Measurements from ENCODE around the gene TRDN.
"Not testable (repeated sequence)": the region's sequence is repeated elsewhere in the genome, so short reads cannot be mapped to it uniquely, and the experiment has no call there.

The TRDN gene

GRCh38 chr6:123454448-123454847 is 182.3 kb downstream of the TRDN start:
- no peaks in the 10 kb centered on the region for H3K9me3 ChIP-seq (ENCODE audit: control insufficient read depth in 2 of 2, low read length in 2 of 2)
- no peaks in the 10 kb centered on the region for H3K27me3 ChIP-seq (ENCODE audit: control insufficient read depth in 1 of 2, insufficient read depth in 2 of 2, low read length in 2 of 2)
- H3K9ac ChIP-seq (ENCODE audit: low read length in 2 of 2), result no peak overlapping the region
- no peaks in the 10 kb centered on the region for H3K36me3 ChIP-seq (ENCODE audit: control insufficient read depth in 2 of 2, insufficient read depth in 2 of 2, low read length in 2 of 2)
- no peak overlapping the region for H3K27ac ChIP-seq (ENCODE audit: low read length)
- no peaks in the 10 kb centered on the region for H3K4me1 ChIP-seq (ENCODE audit: control insufficient read depth, insufficient read depth, low read length)
- no peak overlapping the region for H3K4me3 ChIP-seq (ENCODE audit: low read length in 2 of 2)

DNA sequence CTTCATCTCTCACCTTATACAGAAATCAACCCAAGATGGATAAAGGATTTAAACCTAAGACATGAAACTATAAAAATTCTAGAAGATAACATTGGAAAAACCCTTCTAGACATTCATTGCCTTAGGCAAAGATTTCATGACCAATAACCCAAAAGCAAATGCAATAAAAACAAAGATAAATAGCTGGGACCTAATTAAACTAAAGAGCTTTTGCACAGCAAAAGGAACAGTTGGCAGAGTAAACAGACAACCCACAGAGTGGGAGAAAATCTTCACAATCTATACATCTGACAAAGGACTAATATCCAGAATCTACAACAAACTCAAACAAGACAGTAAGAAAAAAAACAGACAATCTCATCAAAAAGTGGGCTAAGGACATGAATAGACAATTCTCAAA is 183.7 kb downstream of the TRDN start:
- not testable (repeated sequence) for H3K4me3 ChIP-seq (ENCODE audit: low read length in 2 of 2); H3K9me3 ChIP-seq (ENCODE audit: control insufficient read depth in 2 of 2, low read length in 2 of 2); H3K27me3 ChIP-seq (ENCODE audit: control insufficient read depth in 1 of 2, insufficient read depth in 2 of 2, low read length in 2 of 2); H3K9ac ChIP-seq (ENCODE audit: low read length in 2 of 2); H3K4me1 ChIP-seq (ENCODE audit: control insufficient read depth, insufficient read depth, low read length); H3K36me3 ChIP-seq (ENCODE audit: control insufficient read depth in 2 of 2, insufficient read depth in 2 of 2, low read length in 2 of 2); H3K27ac ChIP-seq (ENCODE audit: low read length)

DNA sequence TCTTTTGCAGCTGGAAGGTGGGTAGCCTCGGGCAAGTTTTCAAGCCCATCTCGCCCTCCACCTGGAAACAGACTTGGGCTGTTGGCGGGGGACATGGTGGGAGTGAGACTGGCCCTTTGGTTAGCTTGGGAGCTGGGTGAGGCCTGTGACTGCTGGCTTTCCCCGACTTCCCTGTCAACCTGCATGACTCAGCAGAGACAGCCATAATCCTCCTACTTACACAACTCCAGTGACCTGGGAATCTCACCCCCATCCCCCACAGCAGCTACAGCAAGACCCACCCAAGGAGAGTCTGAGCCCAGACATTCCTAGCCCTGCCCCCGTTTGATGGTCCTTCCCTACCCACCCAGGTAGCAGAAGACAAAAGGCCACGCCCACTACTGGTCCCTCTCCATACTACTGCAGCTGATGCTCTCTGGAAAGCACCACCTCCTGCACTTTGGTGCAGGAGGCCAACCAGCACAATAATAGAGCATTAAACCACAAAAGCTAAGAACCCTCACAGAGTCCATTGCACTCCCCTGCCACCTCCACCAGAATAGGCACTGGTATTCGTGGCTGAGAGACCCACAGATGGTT is 188.4 kb downstream of the TRDN start:
- Histone ChIP-seq H3K4me3 (ENCODE audit: low read length in 2 of 2) (no peak overlapping the region), H3K9me3 (ENCODE audit: control insufficient read depth in 2 of 2, low read length in 2 of 2) (no peaks in the 10 kb centered on the region), H3K27me3 (ENCODE audit: control insufficient read depth in 1 of 2, insufficient read depth in 2 of 2, low read length in 2 of 2) (no peaks in the 10 kb centered on the region), H3K9ac (ENCODE audit: low read length in 2 of 2) (no peak overlapping the region), H3K36me3 (ENCODE audit: control insufficient read depth in 2 of 2, insufficient read depth in 2 of 2, low read length in 2 of 2) (no peaks in the 10 kb centered on the region), H3K27ac (ENCODE audit: low read length) (no peak overlapping the region), H3K4me1 (ENCODE audit: control insufficient read depth, insufficient read depth, low read length) (no peaks in the 10 kb centered on the region)

DNA sequence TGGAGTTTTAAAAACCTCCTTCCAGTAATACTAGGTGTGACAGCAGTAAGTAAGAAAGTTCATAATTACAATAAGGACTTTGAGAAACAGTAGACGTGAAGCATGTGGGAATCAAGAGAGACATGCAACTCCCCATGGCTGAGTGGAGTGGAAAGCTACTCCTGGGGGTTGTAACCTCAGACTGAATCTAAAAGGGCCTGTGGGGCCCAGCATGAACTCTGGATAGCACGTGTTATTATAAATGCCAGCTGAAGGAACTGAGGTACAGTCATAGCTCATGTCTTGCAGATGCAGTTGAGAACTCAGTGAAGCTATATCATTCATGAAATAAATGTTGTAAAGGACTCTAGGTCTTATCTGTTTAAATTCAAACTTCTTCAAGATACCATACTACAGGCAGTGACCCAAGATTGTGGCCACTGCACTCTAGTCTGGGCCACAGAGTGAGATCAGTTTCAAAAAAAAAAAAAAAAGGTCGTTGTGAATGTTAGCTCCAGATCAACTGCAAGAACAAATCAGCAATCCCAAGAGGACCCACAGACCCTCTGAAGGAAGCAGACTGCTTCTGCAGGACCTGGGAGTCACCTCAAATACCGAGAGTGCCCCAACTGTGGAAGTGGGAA is 189.3 kb downstream of the TRDN start:
- Histone ChIP-seq H3K9me3 (ENCODE audit: control insufficient read depth in 2 of 2, low read length in 2 of 2) (no peaks in the 10 kb centered on the region), H3K36me3 (ENCODE audit: control insufficient read depth in 2 of 2, insufficient read depth in 2 of 2, low read length in 2 of 2) (no peaks in the 10 kb centered on the region), H3K27me3 (ENCODE audit: control insufficient read depth in 1 of 2, insufficient read depth in 2 of 2, low read length in 2 of 2) (no peaks in the 10 kb centered on the region), H3K4me1 (ENCODE audit: control insufficient read depth, insufficient read depth, low read length) (no peaks in the 10 kb centered on the region), H3K27ac (ENCODE audit: low read length) (no peak overlapping the region), H3K9ac (ENCODE audit: low read length in 2 of 2) (no peak overlapping the region), H3K4me3 (ENCODE audit: low read length in 2 of 2) (no peak overlapping the region)

DNA sequence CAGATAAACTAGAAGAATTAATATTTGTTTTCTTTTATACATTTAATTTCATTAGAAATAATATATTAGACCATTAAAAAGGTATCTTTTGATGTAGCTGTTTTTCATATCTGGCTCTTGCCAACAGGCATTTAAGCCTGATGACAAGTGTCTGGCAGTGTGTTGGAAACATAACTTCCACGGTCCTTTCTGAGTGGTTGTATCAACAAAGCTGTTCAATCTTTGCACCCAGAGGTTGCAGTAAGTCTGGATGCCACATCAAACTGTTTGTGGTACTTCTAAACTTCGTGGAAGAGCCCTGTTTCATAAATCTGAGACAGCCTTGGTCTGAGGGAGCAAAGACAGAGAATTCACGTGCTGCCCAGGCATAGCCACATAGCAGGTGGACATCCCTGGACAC is 197.4 kb downstream of the TRDN start:
- Histone ChIP-seq H3K36me3 (ENCODE audit: control insufficient read depth in 2 of 2, insufficient read depth in 2 of 2, low read length in 2 of 2) (no peaks in the 10 kb centered on the region), H3K27me3 (ENCODE audit: control insufficient read depth in 1 of 2, insufficient read depth in 2 of 2, low read length in 2 of 2) (no peaks in the 10 kb centered on the region), H3K9me3 (ENCODE audit: control insufficient read depth in 2 of 2, low read length in 2 of 2) (no peaks in the 10 kb centered on the region), H3K27ac (ENCODE audit: low read length) (no peak overlapping the region), H3K9ac (ENCODE audit: low read length in 2 of 2) (no peak overlapping the region), H3K4me1 (ENCODE audit: control insufficient read depth, insufficient read depth, low read length) (no peaks in the 10 kb centered on the region), H3K4me3 (ENCODE audit: low read length in 2 of 2) (no peak overlapping the region)

GRCh38 chr6:123434186-123434585 is 202.6 kb downstream of the TRDN start:
- Histone ChIP-seq H3K4me3 (ENCODE audit: low read length in 2 of 2) (no peak overlapping the region), H3K9ac (ENCODE audit: low read length in 2 of 2) (no peak overlapping the region), H3K27me3 (ENCODE audit: control insufficient read depth in 1 of 2, insufficient read depth in 2 of 2, low read length in 2 of 2) (no peaks in the 10 kb centered on the region), H3K27ac (ENCODE audit: low read length) (no peak overlapping the region), H3K4me1 (ENCODE audit: control insufficient read depth, insufficient read depth, low read length) (no peaks in the 10 kb centered on the region), H3K36me3 (ENCODE audit: control insufficient read depth in 2 of 2, insufficient read depth in 2 of 2, low read length in 2 of 2) (no peaks in the 10 kb centered on the region), H3K9me3 (ENCODE audit: control insufficient read depth in 2 of 2, low read length in 2 of 2) (no peaks in the 10 kb centered on the region)

DNA sequence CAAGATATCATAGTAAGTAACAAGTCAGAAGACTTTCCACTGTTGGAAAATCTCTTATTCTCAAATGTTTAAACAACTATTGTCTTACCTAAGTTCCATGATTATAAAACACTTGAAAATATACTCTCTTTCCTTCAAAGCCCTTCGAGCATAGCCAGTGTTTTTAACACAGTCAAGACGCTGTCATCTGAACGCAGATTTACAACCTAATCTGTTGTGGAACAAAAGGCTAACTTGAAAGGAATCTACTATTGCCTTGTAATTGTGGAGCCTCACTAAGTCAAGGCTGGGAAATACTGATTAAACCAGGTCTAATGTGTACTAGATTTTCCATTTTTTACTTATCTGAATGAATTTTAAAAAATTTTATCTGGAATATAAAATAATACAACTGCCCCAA is 205.8 kb downstream of the TRDN start:
- no peak overlapping the region for H3K4me3 ChIP-seq (ENCODE audit: low read length in 2 of 2)
- no peaks in the 10 kb centered on the region for H3K9me3 ChIP-seq (ENCODE audit: control insufficient read depth in 2 of 2, low read length in 2 of 2)
- H3K27me3 ChIP-seq (ENCODE audit: control insufficient read depth in 1 of 2, insufficient read depth in 2 of 2, low read length in 2 of 2), result no peaks in the 10 kb centered on the region
- H3K36me3 ChIP-seq (ENCODE audit: control insufficient read depth in 2 of 2, insufficient read depth in 2 of 2, low read length in 2 of 2), result no peaks in the 10 kb centered on the region
- no peak overlapping the region for H3K9ac ChIP-seq (ENCODE audit: low read length in 2 of 2)
- no peaks in the 10 kb centered on the region for H3K4me1 ChIP-seq (ENCODE audit: control insufficient read depth, insufficient read depth, low read length)
- no peak overlapping the region for H3K27ac ChIP-seq (ENCODE audit: low read length)

- Histone ChIP-seq H3K4me1 (ENCODE audit: control insufficient read depth, insufficient read depth, low read length) (no peaks in the 10 kb centered on the region), H3K27me3 (ENCODE audit: control insufficient read depth in 1 of 2, insufficient read depth in 2 of 2, low read length in 2 of 2) (no peaks in the 10 kb centered on the region), H3K9me3 (ENCODE audit: control insufficient read depth in 2 of 2, low read length in 2 of 2) (no peaks in the 10 kb centered on the region), H3K4me3 (ENCODE audit: low read length in 2 of 2) (no peak overlapping the region), H3K36me3 (ENCODE audit: control insufficient read depth in 2 of 2, insufficient read depth in 2 of 2, low read length in 2 of 2) (no peaks in the 10 kb centered on the region), H3K27ac (ENCODE audit: low read length) (no peak overlapping the region), H3K9ac (ENCODE audit: low read length in 2 of 2) (no peak overlapping the region)
Observed at GRCh38 chr6:123427008-123427407, 209.7 kb downstream of the TRDN start.

GRCh38 chr6:123423130-123423529 is 213.6 kb downstream of the TRDN start:
- Histone ChIP-seq H3K9me3 (ENCODE audit: control insufficient read depth in 2 of 2, low read length in 2 of 2) (no peaks in the 10 kb centered on the region), H3K27ac (ENCODE audit: low read length) (no peak overlapping the region), H3K9ac (ENCODE audit: low read length in 2 of 2) (no peak overlapping the region), H3K36me3 (ENCODE audit: control insufficient read depth in 2 of 2, insufficient read depth in 2 of 2, low read length in 2 of 2) (no peaks in the 10 kb centered on the region), H3K4me3 (ENCODE audit: low read length in 2 of 2) (no peak overlapping the region), H3K4me1 (ENCODE audit: control insufficient read depth, insufficient read depth, low read length) (no peaks in the 10 kb centered on the region), H3K27me3 (ENCODE audit: control insufficient read depth in 1 of 2, insufficient read depth in 2 of 2, low read length in 2 of 2) (no peaks in the 10 kb centered on the region)

DNA sequence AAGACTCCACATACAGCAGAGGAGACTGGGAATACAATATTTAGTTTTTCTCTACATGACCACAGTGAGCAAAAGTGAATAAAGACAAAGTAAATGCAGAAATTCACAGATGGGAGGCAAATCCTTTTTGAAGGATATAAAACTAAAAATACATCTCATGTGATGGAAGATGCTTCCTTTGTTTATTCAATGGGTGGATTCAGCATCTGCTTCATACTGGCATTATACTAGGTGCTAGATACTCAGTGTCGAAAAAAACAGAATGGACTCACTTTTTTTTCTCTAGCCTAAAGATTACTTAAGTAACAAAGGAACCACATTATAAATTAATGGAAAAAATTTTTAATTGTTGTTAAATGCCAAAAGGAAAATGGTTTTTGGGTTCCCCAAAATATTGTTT is 216.2 kb downstream of the TRDN start:
- H3K27ac ChIP-seq (ENCODE audit: low read length), result no peak overlapping the region
- H3K4me3 ChIP-seq (ENCODE audit: low read length in 2 of 2), result no peak overlapping the region
- H3K9me3 ChIP-seq (ENCODE audit: control insufficient read depth in 2 of 2, low read length in 2 of 2), result no peaks in the 10 kb centered on the region
- no peaks in the 10 kb centered on the region for H3K27me3 ChIP-seq (ENCODE audit: control insufficient read depth in 1 of 2, insufficient read depth in 2 of 2, low read length in 2 of 2)
- H3K9ac ChIP-seq (ENCODE audit: low read length in 2 of 2), result no peak overlapping the region
- H3K36me3 ChIP-seq (ENCODE audit: control insufficient read depth in 2 of 2, insufficient read depth in 2 of 2, low read length in 2 of 2), result no peaks in the 10 kb centered on the region
- H3K4me1 ChIP-seq (ENCODE audit: control insufficient read depth, insufficient read depth, low read length), result no peaks in the 10 kb centered on the region

DNA sequence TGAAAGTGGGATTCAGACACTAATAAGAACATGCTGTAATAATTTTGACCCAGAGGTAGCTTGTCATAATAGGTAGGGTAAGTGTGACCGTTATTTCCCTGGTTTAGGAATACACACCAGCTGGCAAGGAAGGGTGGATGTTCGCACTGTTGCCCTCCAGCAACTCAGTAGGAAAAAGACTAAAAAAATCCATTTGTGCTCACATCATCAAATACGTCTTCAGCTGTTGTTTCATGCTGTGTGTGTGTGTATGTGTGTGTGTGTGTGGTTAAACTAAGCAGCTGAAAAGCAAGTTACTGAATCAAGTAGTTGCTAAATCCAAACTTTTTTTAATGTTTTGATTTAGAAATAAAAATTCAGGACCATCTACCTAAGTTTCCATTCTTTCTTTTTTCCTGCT is 218.7 kb downstream of the TRDN start:
- no peaks in the 10 kb centered on the region for H3K9me3 ChIP-seq (ENCODE audit: control insufficient read depth in 2 of 2, low read length in 2 of 2)
- H3K9ac ChIP-seq (ENCODE audit: low read length in 2 of 2), result no peak overlapping the region
- no peaks in the 10 kb centered on the region for H3K27me3 ChIP-seq (ENCODE audit: control insufficient read depth in 1 of 2, insufficient read depth in 2 of 2, low read length in 2 of 2)
- H3K4me1 ChIP-seq (ENCODE audit: control insufficient read depth, insufficient read depth, low read length), result no peaks in the 10 kb centered on the region
- no peak overlapping the region for H3K27ac ChIP-seq (ENCODE audit: low read length)
- H3K4me3 ChIP-seq (ENCODE audit: low read length in 2 of 2), result no peak overlapping the region
- no peaks in the 10 kb centered on the region for H3K36me3 ChIP-seq (ENCODE audit: control insufficient read depth in 2 of 2, insufficient read depth in 2 of 2, low read length in 2 of 2)

Measured in stomach smooth muscle (tissue), 2 donors.